Parietal lobe (tissue), 2 donors: ENCODE data around the gene KCNH8. TPM values are rescaled to one million over a fixed set of nuclear protein-coding genes. Genes with fewer than 3 reads are reported as not detected.

Experiments used
- small RNA-seq: library from RNA; depleted of rRNA; stranded (forward); fragments of <200 nt; gene quantifications from one replicate; pipeline ENCODE3, GENCODE V24; 2014; ENCODE audit warnings: low replicate concordance
- total RNA-seq: library from RNA; depleted of rRNA; stranded (reverse); fragments of >200 nt; gene quantifications from one replicate; pipeline ENCODE4 v1.2.3, GENCODE V29; 2014

KCNH8 gene
- 19.4 TPM for total RNA-seq

DNA sequence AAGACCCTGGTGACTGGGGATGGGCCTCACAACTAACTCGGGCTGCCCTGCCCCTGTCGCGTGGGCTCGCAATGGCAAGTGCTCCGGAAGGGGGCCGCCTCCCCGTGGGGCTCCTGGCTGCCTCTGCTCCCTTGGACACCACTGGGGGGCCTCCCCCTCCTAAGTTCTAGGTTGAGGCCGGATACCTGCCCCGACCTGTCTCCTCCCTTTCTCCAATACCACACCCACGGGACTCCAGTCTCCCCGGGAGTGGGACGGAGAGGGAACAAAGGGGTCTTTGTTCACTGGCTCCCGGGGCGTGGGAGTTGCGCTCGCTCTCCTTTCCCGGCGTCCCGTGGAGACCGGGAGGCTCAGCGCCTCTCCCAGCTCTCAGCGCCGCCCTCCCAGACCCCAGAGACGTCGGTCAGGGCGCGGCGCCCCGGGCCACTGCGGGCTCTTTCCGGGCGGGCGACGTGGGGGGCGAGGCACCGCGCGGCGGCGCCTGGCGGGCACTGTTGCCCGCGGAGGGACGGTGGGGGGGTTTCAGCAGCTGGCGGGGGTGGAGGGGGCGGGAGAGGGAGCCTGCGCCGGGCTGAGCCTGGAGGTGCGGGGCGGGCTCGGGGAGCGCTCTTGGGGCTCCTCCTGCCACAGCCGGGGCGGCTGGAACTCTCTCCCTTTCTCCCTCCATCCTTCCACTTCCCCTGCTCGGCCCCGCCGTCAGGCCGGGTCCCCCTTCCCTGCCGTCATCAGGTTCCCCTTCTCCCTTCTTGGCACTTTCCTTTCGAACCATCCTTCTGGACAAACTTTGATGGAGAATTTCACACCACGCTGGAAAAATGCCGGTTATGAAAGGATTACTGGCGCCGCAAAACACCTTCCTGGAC lies at the start of gene KCNH8:
KCNH8 (plus strand) TSS at position 606 of the 863 bp plus-strand sequence; CDS start at position 816, 210 bp downstream.

Small RNAs within 50 kb of the gene (small RNA-seq; reads per million reads assigned to genes)
- not detected for gene MIR4791
